MM.1S (cell line): ENCODE measurements around the gene CREB5.
"Not testable (repeated sequence)": the region's sequence is repeated elsewhere in the genome, so short reads cannot be mapped to it uniquely, and the experiment has no call there.

Experiments
- CTCF ChIP-seq: fragments of 300-600 bp; sonication (generic); IDR thresholded peaks from 2 replicates; pipeline ENCODE4 v1.5.1; 2016; ENCODE audit warnings: antibody characterized with exemption, low read length, mixed read lengths
- EZH2phosphoT487 ChIP-seq: fragments of 300-600 bp; sonication (generic); IDR thresholded peaks from 2 replicates; pipeline ENCODE4 v1.6.1; 2018; ENCODE audit warnings: antibody characterized with exemption, low read length

- TF ChIP-seq CTCF, EZH2phosphoT487: not testable (repeated sequence)
Observed at GRCh38 chr7:28786156-28786555, 373.8 kb downstream of the CREB5 start.
